HepG2 (cell line): ENCODE data around the gene FAM217B. TPM values are rescaled to one million over a fixed set of nuclear protein-coding genes. Genes with fewer than 3 reads are reported as not detected.
A peak's percentile ranks its signal among the peaks of the same experiment; 100 is the strongest.

Experiments used
- CEBPG ChIP-seq: IDR thresholded peaks from 2 replicates; pipeline ENCODE4 v1.6.1; 2016
- CERS6 ChIP-seq: sonication (generic); formaldehyde crosslinking; IDR thresholded peaks from 2 replicates; pipeline ENCODE4 v1.5.0; 2020; ENCODE audit warnings: missing genetic modification reagents
- ELF4 ChIP-seq: sonication (generic); formaldehyde crosslinking; IDR thresholded peaks from 2 replicates; pipeline ENCODE4 v1.5.0; 2020; ENCODE audit warnings: missing genetic modification reagents, mild to moderate bottlenecking, moderate library complexity, borderline replicate concordance
- EZH2 ChIP-seq: conservative IDR thresholded peaks from 2 replicates; pipeline ENCODE4 v1.6.1; 2012; ENCODE audit warnings: mild to moderate bottlenecking, low read depth, low read length, moderate library complexity
- GLI4 ChIP-seq: sonication (generic); formaldehyde crosslinking; IDR thresholded peaks from 2 replicates; pipeline ENCODE4 v1.5.1; 2020; ENCODE audit warnings: missing genetic modification reagents, mild to moderate bottlenecking, moderate library complexity, borderline replicate concordance
- HIC2 ChIP-seq: sonication (generic); formaldehyde crosslinking; IDR thresholded peaks from 2 replicates; pipeline ENCODE4 v1.9.0; 2022; ENCODE audit warnings: low read depth, missing genetic modification reagents
- HOXA5 ChIP-seq: sonication (generic); formaldehyde crosslinking; IDR thresholded peaks from 2 replicates; pipeline ENCODE4 v1.4.0; 2020; ENCODE audit warnings: missing genetic modification reagents
- JUND ChIP-seq: sonication (generic); formaldehyde crosslinking; IDR thresholded peaks from 2 replicates; pipeline ENCODE4 v1.8.0; 2022; ENCODE audit warnings: mild to moderate bottlenecking, missing genetic modification reagents
- MED13 ChIP-seq: sonication (generic); formaldehyde crosslinking; IDR thresholded peaks from 2 replicates; pipeline ENCODE4 v1.5.0; 2020; ENCODE audit warnings: missing genetic modification reagents
- NFKBIZ ChIP-seq: IDR thresholded peaks from 2 replicates; pipeline ENCODE4 v1.6.1; 2018; ENCODE audit warnings: missing genetic modification reagents, missing compliant biosample characterization
- NR2F1 ChIP-seq, 2 experiments: fragments of 450-650 bp in 1 of 2; formaldehyde crosslinking in 1 of 2; IDR thresholded peaks; 2 replicates each; pipeline versions ENCODE4 v1.5.0 to v1.6.1; 2016 to 2020; ENCODE audit warnings: mild to moderate bottlenecking in 1 of 2, missing compliant biosample characterization in 1 of 2, missing genetic modification reagents in 1 of 2, moderate library complexity in 1 of 2
- PAWR ChIP-seq: sonication (generic); formaldehyde crosslinking; IDR thresholded peaks from 2 replicates; pipeline ENCODE4 v1.4.0; 2020; ENCODE audit warnings: missing genetic modification reagents, mild to moderate bottlenecking, borderline replicate concordance
- RXRB ChIP-seq: IDR thresholded peaks from 2 replicates; pipeline ENCODE4 v1.6.1; 2016; ENCODE audit warnings: borderline replicate concordance, missing genetic modification reagents, missing compliant biosample characterization
- ZFP82 ChIP-seq: sonication (generic); formaldehyde crosslinking; IDR thresholded peaks from 2 replicates; pipeline ENCODE4 v1.5.1; 2020; ENCODE audit warnings: mild to moderate bottlenecking, missing genetic modification reagents, borderline replicate concordance
- ZFP91 ChIP-seq: sonication (generic); formaldehyde crosslinking; IDR thresholded peaks from 2 replicates; pipeline ENCODE4 v1.9.0; 2022; ENCODE audit warnings: missing genetic modification reagents, mild to moderate bottlenecking, borderline replicate concordance
- ZNF12 ChIP-seq: sonication (generic); formaldehyde crosslinking; IDR thresholded peaks from 2 replicates; pipeline ENCODE4 v1.5.0; 2020; ENCODE audit warnings: missing genetic modification reagents
- ZNF121 ChIP-seq: sonication (generic); formaldehyde crosslinking; IDR thresholded peaks from 2 replicates; pipeline ENCODE4 v1.5.0; 2020; ENCODE audit warnings: mild to moderate bottlenecking, missing genetic modification reagents
- ZNF274 ChIP-seq: sonication (generic); formaldehyde crosslinking; IDR thresholded peaks from 2 replicates; pipeline ENCODE4 v1.5.1; 2020; ENCODE audit warnings: mild to moderate bottlenecking, missing genetic modification reagents
- ZNF501 ChIP-seq: sonication (generic); formaldehyde crosslinking; IDR thresholded peaks from 2 replicates; pipeline ENCODE4 v1.5.1; 2020; ENCODE audit warnings: mild to moderate bottlenecking, moderate library complexity, missing genetic modification reagents
- ZNF614 ChIP-seq: IDR thresholded peaks from 2 replicates; pipeline ENCODE4 v1.6.1; 2018; ENCODE audit warnings: missing biosample characterization, missing genetic modification reagents, inconsistent platforms, borderline replicate concordance
- ZNF619 ChIP-seq: sonication (generic); formaldehyde crosslinking; IDR thresholded peaks from 2 replicates; pipeline ENCODE4 v1.4.0; 2020; ENCODE audit warnings: mild to moderate bottlenecking, missing genetic modification reagents
- ZNF703 ChIP-seq: sonication (generic); formaldehyde crosslinking; IDR thresholded peaks from 2 replicates; pipeline ENCODE4 v1.5.1; 2020; ENCODE audit warnings: missing genetic modification reagents, mild to moderate bottlenecking, moderate library complexity, borderline replicate concordance
- ZNF781 ChIP-seq: sonication (generic); formaldehyde crosslinking; IDR thresholded peaks from 2 replicates; pipeline ENCODE4 v1.5.1; 2020; ENCODE audit warnings: borderline replicate concordance, mild to moderate bottlenecking, missing genetic modification reagents; ENCODE audit errors: not compliant biosample characterization
- ZSCAN31 ChIP-seq: sonication (generic); formaldehyde crosslinking; IDR thresholded peaks from 2 replicates; pipeline ENCODE4 v1.5.0; 2020; ENCODE audit warnings: low read depth, mild to moderate bottlenecking, missing genetic modification reagents
- polyA plus RNA-seq, 8 experiments: library from polyadenylated mRNA; depleted of rRNA in 3 of 8; stranded (reverse) in 7 of 8; unstranded in 1 of 8; fragments of >200 nt; fragmentation: Illumina TruSeq in 4 of 8; extraction: Trizol in 4 of 8; gene quantifications; 2 replicates each; pipeline versions ENCODE4 v1.2.1 to v1.2.3, GENCODE V29; 2011 to 2016; ENCODE audit warnings: low read depth in 4 of 8, missing spikeins in 1 of 8, mixed read lengths in 1 of 8; ENCODE audit not compliant: insufficient read depth in 1 of 8
- total RNA-seq, 5 experiments: library from RNA; depleted of rRNA; stranded (reverse); fragments of >200 nt; fragmentation: Illumina TruSeq; extraction: Trizol; gene quantifications; 2 replicates each; pipeline ENCODE4 v1.2.3, GENCODE V29; 2016; ENCODE audit warnings: low read depth in 1 of 5
- TF ChIP-seq, protein P1 (sequence below): sonication (generic); formaldehyde crosslinking; IDR thresholded peaks from 2 replicates; pipeline ENCODE4 v1.4.0; 2020; ENCODE audit warnings: missing genetic modification reagents

The FAM217B gene
- total and polyA plus RNA-seq, 2 of the 13 experiments (the other 11 are each of a cell fraction or from before 2014, with no cell fraction given) = 11.1 to 14.3 TPM

GRCh38 chr20:59940129-59940955 is at the start of gene FAM217B, which contains the start of gene PPP1R3D (continued):
- TF ChIP-seq HIC2 (CRISPR knock-in tag) = peak; percentile 28; the same call in 1 of the 2 replicates
- no peak; the same call in 1 of the 2 replicates for TF ChIP-seq NFKBIZ
- TF ChIP-seq MED13 (CRISPR knock-in tag) = no peak
- TF ChIP-seq ELF4 (CRISPR knock-in tag) = no peak; the same call in 1 of the 2 replicates
- TF ChIP-seq ZNF12 (CRISPR knock-in tag) = 0 out of 2 replicates have a peak, but pooled peaks have one; percentile 16
- peak; percentile 92; the same call in 1 of the 2 replicates for TF ChIP-seq ZNF619 (CRISPR knock-in tag)
- peak; percentile 95 for TF ChIP-seq ZNF501 (CRISPR knock-in tag)
- TF ChIP-seq HOXA5 (CRISPR knock-in tag) = 0 out of 2 replicates have a peak, but pooled peaks have one; percentile 13
- TF ChIP-seq JUND = peak; percentile 65
- TF ChIP-seq NR2F1 (CRISPR knock-in tag; IDR thresholded peaks at IDR 0.05) = peak in 1 of 2 experiments; percentile 5; a peak in 2 of 4 replicates
- peak; percentile 95 for TF ChIP-seq ZNF781 (CRISPR knock-in tag)
- no peak for TF ChIP-seq ZNF703 (CRISPR knock-in tag)
- TF ChIP-seq PAWR (CRISPR knock-in tag) = no peak
- TF ChIP-seq CERS6 = no peak
- TF ChIP-seq CEBPG (CRISPR knock-in tag) = no peak; the same call in 1 of the 2 replicates
- TF ChIP-seq ZNF121 (CRISPR knock-in tag) = 0 out of 2 replicates have a peak, but pooled peaks have one; percentile 7
- TF ChIP-seq, protein P1, sequence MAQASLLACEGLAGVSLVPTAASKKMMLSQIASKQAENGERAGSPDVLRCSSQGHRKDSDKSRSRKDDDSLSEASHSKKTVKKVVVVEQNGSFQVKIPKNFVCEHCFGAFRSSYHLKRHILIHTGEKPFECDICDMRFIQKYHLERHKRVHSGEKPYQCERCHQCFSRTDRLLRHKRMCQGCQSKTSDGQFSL (CRISPR knock-in tag) = no peak; the same call in 1 of the 2 replicates
- TF ChIP-seq ZNF614 (CRISPR knock-in tag) = peak; percentile 19; the same call in 1 of the 2 replicates
- no peak for TF ChIP-seq ZFP82 (CRISPR knock-in tag)
- TF ChIP-seq ZFP91 (CRISPR knock-in tag) = peak; percentile 92
- peak; percentile 77; the same call in 1 of the 2 replicates for TF ChIP-seq ZSCAN31
- no peak for TF ChIP-seq EZH2
- no peak; the same call in 1 of the 2 replicates for TF ChIP-seq RXRB (CRISPR knock-in tag)
- peak; percentile 82; the same call in 1 of the 2 replicates for TF ChIP-seq GLI4
- peak; percentile 95 for TF ChIP-seq ZNF274 (CRISPR knock-in tag)
